Umbilical cord (tissue), 2 donors: ENCODE measurements around the gene ZFYVE1. TPM values are rescaled to one million over a fixed set of nuclear protein-coding genes. Genes with fewer than 3 reads are reported as not detected.
"Not testable (repeated sequence)": the region's sequence is repeated elsewhere in the genome, so short reads cannot be mapped to it uniquely, and the experiment has no call there.

ENCODE experiments used
- DNase-seq: peaks from one replicate; pipeline ENCODE4 v3.0.0-alpha.2; 2015; ENCODE audit warnings: low spot score
- total RNA-seq: library from RNA; depleted of rRNA; stranded (reverse); fragments of >200 nt; gene quantifications from one replicate; pipeline ENCODE4 v1.2.3, GENCODE V29; 2014; ENCODE audit warnings: low replicate concordance; ENCODE audit not compliant: insufficient read depth

ZFYVE1 gene
- total RNA-seq, 1 donor from 2014 or later, result 10.6 TPM

DNA sequence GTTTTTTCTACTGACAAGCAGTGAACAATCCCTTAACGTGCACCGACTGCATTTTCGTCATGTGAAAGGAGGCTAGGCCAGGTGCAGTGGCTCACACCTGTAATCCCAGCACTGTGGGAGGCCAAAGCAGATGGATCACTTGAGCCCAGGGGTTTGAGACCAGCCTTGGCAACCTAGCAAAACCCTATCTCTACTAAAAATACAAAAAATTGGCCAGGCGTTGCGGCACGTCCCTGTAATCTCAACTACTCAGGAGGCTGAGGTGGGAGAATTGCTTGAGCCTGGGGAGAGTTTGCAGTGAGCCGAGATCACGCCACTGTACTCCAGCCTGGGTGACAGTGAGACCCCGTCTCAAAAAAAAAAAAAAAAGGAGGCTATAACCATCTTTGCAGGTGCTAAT lies 22.3 kb downstream of the ZFYVE1 start:
- DNase-seq, result not testable (repeated sequence)

GRCh38 chr14:73003681-73004080 lies 23.2 kb downstream of the ZFYVE1 start:
- DNase-seq, result no peak

GRCh38 chr14:73000073-73000472 lies 26.8 kb downstream of the ZFYVE1 start:
- DNase-seq, result no peak

DNA sequence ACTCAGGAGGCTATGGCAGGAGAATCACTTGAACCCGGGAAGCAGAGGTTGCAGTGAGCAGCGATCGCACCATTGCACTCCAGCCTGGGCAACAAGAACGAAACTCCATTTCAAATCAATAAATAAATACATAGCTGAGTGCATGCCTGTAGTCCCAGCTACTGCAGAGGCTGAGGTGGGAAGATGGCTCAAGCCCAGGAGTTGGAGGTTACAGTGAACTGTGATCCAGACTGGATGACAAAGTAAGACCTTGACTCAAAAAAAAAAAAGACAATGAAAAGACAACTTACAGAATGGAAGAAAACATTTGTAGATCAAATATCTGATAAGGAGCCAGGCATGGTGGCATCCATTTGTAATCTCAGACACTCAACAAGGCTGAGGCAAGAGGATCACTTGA lies 27.6 kb downstream of the ZFYVE1 start:
- DNase-seq, result no peak

DNA sequence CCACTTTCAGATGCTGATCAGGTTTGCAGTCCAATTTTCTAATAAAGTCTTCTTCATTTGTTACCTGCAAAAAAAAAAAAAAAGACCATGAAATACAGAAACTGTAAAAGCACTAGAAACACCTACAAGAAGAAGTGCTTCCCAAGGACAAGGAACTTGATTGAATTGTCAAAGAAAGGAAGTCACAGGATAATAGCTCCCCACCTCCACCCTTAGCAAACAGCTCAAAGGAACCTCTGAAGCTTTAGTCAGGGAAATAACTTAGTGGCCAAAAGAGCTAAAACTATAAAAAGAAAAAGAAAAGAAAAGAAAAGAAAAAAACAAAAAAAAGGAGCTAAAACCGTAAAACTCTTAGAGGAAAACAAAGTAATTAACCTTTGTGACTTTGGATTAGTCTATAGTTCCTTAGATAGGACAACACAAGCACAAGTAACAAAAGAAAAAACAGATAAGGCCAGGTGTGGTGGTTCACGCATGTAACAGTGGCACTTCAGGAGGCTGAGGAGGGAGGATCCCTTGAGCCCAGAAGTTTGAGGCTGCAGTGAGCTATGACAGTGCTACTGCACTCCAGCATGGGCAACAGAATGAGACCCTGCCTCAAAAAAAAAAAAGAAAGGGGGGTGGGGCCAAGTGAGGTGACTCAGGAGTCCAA lies 28.5 kb downstream of the ZFYVE1 start:
- DNase-seq, result no peak

DNA sequence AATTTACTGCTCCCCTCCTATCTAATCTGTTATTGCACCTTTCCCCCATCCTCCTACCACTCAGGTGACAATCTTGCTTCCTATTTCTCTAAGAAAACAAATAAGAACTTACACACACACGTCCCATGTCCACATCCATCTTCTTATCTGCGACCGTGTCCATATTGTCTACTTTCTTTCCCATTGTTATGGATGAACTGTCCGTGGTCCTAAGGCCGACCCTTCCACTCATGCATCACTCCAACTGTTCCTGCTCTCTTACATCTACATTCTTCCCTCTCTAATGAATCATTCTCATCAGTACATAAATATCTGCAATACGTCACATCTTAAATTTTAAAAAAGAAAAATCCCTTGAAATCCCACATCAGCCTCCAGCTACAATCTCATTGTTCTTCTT lies 30.0 kb downstream of the ZFYVE1 start:
- DNase-seq, result no peak

- no peak for DNase-seq
Measured at GRCh38 chr14:72990171-72990570, 36.7 kb downstream of the ZFYVE1 start.

GRCh38 chr14:72986857-72987256 lies 40.0 kb downstream of the ZFYVE1 start:
- DNase-seq, result no peak

- no peak for DNase-seq
Measured at GRCh38 chr14:72986214-72986613, 40.7 kb downstream of the ZFYVE1 start.

DNA sequence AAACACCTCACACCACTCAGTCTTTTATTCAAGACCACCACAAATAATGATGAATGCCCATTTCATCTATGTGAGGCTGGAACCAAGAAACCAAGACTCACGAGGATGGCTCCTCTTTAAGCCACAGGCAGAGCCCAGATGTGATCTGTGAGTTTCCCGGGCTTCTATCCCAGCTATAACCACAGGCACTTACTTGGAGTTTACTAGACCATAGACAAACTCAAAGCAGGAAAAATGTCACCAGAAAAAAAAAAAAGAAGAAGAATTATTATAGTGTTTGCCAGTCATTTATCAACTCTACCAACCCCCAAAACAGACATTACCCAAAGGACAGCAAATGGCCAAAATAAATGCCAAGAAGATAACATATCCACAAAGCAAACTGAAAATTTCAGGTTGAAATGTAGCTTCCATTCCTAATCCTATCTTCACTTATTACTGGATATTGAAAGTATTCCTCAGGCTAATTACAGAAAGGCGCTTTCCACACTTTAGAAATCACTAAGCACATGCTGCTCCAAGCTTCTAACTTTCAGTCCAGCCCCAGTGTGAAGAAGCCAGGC lies 44.7 kb downstream of the ZFYVE1 start:
- DNase-seq, result no peak

DNA sequence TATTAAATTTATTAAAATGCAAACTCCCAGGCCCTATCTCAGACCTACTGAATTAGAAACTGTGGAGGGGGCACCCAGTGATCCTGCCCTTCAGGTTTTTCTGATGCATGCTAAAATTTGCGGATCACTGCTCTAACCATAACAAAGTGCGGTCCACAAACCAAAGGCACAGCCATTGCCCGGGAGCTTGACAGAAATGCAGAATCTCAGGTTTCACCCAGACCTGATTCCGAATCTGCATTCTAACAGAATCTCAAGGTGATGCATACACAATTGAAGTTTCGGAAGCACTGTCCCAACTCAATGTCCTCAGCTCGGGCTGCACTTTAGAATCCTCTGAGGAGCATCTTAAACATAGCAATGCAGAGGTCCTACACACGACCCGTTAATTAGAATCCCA lies 46.0 kb downstream of the ZFYVE1 start:
- no peak for DNase-seq

- DNase-seq, result no peak
Measured at GRCh38 chr14:72978856-72979255, 48.0 kb downstream of the ZFYVE1 start.

- no peak for DNase-seq
Measured at GRCh38 chr14:72975770-72976169, 51.1 kb downstream of the ZFYVE1 start.

DNA sequence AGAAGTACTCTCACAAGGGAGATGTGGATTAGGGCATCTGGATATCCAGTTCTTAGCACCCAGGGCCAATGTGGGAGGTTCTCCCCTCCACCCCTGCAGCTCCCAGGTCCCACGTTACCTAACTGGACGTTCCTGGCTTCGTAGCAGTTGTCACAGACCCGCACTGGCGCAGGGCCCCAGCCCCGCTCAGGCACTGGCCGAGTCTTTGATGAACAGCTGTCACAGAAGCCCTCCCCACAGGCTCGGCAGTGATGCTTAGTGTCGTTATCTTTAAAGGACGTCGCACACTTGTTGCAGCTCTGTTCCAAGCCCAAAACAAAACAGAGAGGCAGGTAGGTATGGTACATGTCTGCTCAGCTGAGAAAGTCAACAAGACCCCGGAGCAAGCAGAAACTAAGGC lies 52.2 kb downstream of the ZFYVE1 start:
- no peak for DNase-seq

GRCh38 chr14:72970824-72971434 lies 56.0 kb downstream of the ZFYVE1 start:
- no peak for DNase-seq

DNA sequence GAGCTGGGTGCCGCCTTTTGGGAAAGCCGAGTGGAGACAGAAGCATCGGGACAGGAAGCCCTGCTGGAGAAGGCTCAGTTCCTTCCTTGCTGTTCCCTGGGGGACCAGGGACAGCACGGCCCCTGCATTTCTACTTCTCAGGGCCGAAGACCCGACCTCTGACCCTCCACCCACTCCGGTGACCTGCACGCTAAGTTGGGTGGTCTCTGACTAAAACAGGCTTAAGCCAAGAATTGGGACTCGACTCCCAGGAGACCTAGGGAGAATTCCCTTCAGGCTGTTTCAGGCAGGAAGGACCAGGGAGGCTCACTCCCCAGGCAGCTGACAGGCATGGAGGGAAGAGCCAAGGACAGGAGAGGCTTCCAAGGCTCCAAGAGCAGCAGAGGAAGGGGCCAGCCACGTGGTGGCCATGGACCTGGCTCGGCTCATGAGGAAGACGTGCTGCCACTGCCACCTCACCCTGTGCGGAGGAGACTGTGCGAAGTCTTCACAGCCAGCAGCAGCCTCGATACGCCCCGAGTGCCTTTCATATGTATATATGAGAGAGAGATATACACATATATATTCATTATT lies 56.8 kb downstream of the ZFYVE1 start:
- DNase-seq, result no peak

DNA sequence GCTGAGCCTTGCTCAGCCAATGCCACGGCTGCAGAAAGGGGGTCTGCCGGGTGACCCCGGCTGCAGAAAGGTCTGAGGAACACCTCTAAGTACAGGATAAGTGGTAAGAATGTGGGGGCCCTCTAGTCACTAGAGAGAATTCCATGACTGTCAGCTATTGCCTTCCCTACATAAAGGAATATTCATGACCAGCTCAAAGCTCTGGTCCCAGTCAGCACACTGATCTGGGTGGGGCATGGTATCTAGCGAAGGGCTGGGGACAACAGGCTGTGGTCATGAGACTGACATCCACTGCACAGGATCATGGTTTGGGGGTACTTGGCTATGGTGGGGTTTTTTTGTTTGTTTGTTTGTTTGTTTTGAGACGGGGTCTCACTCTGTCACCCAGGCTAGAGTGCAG lies 58.6 kb downstream of the ZFYVE1 start:
- no peak for DNase-seq

- DNase-seq, result no peak
Measured at GRCh38 chr14:72966038-72966437, 60.9 kb downstream of the ZFYVE1 start.

DNA sequence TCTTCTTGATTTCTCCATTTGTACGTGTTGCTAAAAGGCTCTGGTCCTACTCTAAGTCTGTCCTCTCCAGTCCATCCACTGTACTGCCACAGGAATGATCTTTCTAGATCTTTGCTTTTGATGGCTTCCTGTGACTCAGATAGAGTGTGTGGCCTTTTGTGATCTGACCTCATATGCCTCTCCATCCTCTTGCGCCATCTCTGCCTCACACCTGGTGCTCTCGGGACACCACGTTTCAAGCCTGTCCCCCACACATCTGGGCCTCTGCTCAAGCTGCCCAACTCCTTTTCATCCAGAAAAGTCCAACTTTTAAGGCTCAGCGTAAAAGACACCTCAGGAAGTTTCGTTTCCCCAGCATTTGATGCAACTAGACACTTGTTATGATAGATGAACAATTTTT lies 61.7 kb downstream of the ZFYVE1 start:
- no peak for DNase-seq

GRCh38 chr14:72962829-72963312 lies 64.0 kb downstream of the ZFYVE1 start:
- no peak for DNase-seq

GRCh38 chr14:72962336-72962754 lies 64.6 kb downstream of the ZFYVE1 start:
- DNase-seq, result peak; percentile 72

- no peak for DNase-seq
Measured at GRCh38 chr14:72961579-72962335, 65.1 kb downstream of the ZFYVE1 start.
